ENCODE data around the gene EXOC3L4.

GRCh38 chr14:103121121-103121845, 26.8 kb downstream of the EXOC3L4 start:
- TF ChIP-seq, protein P1, sequence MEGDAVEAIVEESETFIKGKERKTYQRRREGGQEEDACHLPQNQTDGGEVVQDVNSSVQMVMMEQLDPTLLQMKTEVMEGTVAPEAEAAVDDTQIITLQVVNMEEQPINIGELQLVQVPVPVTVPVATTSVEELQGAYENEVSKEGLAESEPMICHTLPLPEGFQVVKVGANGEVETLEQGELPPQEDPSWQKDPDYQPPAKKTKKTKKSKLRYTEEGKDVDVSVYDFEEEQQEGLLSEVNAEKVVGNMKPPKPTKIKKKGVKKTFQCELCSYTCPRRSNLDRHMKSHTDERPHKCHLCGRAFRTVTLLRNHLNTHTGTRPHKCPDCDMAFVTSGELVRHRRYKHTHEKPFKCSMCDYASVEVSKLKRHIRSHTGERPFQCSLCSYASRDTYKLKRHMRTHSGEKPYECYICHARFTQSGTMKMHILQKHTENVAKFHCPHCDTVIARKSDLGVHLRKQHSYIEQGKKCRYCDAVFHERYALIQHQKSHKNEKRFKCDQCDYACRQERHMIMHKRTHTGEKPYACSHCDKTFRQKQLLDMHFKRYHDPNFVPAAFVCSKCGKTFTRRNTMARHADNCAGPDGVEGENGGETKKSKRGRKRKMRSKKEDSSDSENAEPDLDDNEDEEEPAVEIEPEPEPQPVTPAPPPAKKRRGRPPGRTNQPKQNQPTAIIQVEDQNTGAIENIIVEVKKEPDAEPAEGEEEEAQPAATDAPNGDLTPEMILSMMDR (IDR thresholded peaks at IDR 0.05; ENCODE audit: low read length) = no peak
- TF ChIP-seq EZH2 (IDR thresholded peaks at IDR 0.05; ENCODE audit: borderline replicate concordance, low read length) = no peak

Data from OCI-LY1 (cell line).